Neural progenitor cell (in vitro differentiated cells): ENCODE results near the gene CCDC33.

Experiments used
- CTCF ChIP-seq: fragments of 200-600 bp; sonication (generic); IDR thresholded peaks from 2 replicates; pipeline ENCODE4 v1.5.1; 2017; ENCODE audit warnings: antibody characterized with exemption, mild to moderate bottlenecking
- EZH2phosphoT487 ChIP-seq: fragments of 200-600 bp; sonication (generic); IDR thresholded peaks from 2 replicates; pipeline ENCODE4 v1.6.1; 2017; ENCODE audit warnings: antibody characterized with exemption

- TF ChIP-seq CTCF (no peak), EZH2phosphoT487 (no peak)
Measured at GRCh38 chr15:74245342-74245931, 9.3 kb downstream of the CCDC33 start.
